ENCODE results near the gene DNAJC13. TPM values are rescaled to one million over a fixed set of nuclear protein-coding genes. Genes with fewer than 3 reads are reported as not detected.

DNAJC13 gene
- polyA plus RNA-seq, 2 of the 4 experiments (the other 2 are of a cell fraction): 17.0 to 29.8 TPM

- TF ChIP-seq FOSB (CRISPR knock-in tag; IDR thresholded peaks at IDR 0.05): no peak
- TF ChIP-seq JUN (IDR thresholded peaks at IDR 0.05): no peak
- peak; percentile 26 for TF ChIP-seq MAFK (IDR thresholded peaks at IDR 0.05; ENCODE audit: partially characterized antibody)
- TF ChIP-seq RCOR1 (IDR thresholded peaks at IDR 0.05; ENCODE audit: low read depth, low read length): no peak
- H3K4me1 ChIP-seq: no peaks in the 10 kb centered on the region
- no peak overlapping the region for H3K4me2 ChIP-seq
- no peak for ATAC-seq
- H3K27ac ChIP-seq: no peak overlapping the region
- H3K9me3 ChIP-seq: peaks cover 5% of the 10 kb centered on the region; the same call in 1 of the 3 replicates
- POLR2A ChIA-PET: no interaction called here
- 49% methylated on average over 2 of the region's 2 CpGs for WGBS (ENCODE audit: missing lambda C conversion rate)
- no peak for FAIRE-seq
- CTCF ChIA-PET: no interaction called here
- no peak overlapping the region for H3K4me3 ChIP-seq
- no peak for DNase-seq (ENCODE audit: low read depth in 1 of 2, low spot score in 1 of 2)
Observed at GRCh38 chr3:132569153-132569552, 151.9 kb downstream of the DNAJC13 start.

GRCh38 chr3:132569580-132569979 is 152.3 kb downstream of the DNAJC13 start:
- no peak for DNase-seq (ENCODE audit: low read depth in 1 of 2, low spot score in 1 of 2)
- H3K27ac ChIP-seq: no peak overlapping the region
- no peak overlapping the region for H3K4me2 ChIP-seq
- 87% methylated on average over 1 of the region's 1 CpG for WGBS (ENCODE audit: missing lambda C conversion rate)
- TF ChIP-seq RAD21 (conservative IDR thresholded peaks at IDR 0.05 in 1 of 2, IDR thresholded peaks at IDR 0.05 in 1 of 2) (no peak), CBX8 (IDR thresholded peaks at IDR 0.05) (no peak), BHLHE40 (IDR thresholded peaks at IDR 0.05; ENCODE audit: low read depth, low read length) (no peak), HDAC2 (IDR thresholded peaks at IDR 0.05) (no peak), SREBF2 (IDR thresholded peaks at IDR 0.05) (no peak), RFX5 (IDR thresholded peaks at IDR 0.05) (no peak), KDM5A (IDR thresholded peaks at IDR 0.05) (no peak), NR3C1 (IDR thresholded peaks at IDR 0.05) (no peak), HMGXB4 (CRISPR knock-in tag; IDR thresholded peaks at IDR 0.05; ENCODE audit: borderline replicate concordance) (no peak), SMC3 (IDR thresholded peaks at IDR 0.05) (no peak), CEBPB (IDR thresholded peaks at IDR 0.05) (no peak)
- FAIRE-seq: no peak
- peaks cover 5% of the 10 kb centered on the region; the same call in 1 of the 3 replicates for H3K9me3 ChIP-seq
- CTCF ChIA-PET: no interaction called here
- no peaks in the 10 kb centered on the region for H3K4me1 ChIP-seq
- POLR2A ChIA-PET: no interaction called here
- ATAC-seq: no peak
- no peak overlapping the region for H3K4me3 ChIP-seq

- ATAC-seq (no peak), DNase-seq (ENCODE audit: low read depth in 1 of 2, low spot score in 1 of 2) (no peak), FAIRE-seq (no peak)
- H3K4me2 ChIP-seq: no peak overlapping the region
- H3K27ac ChIP-seq: no peak overlapping the region
- no peaks in the 10 kb centered on the region for H3K4me1 ChIP-seq
- TF ChIP-seq EP300 (IDR thresholded peaks at IDR 0.05) (no peak), HDAC2 (IDR thresholded peaks at IDR 0.05) (no peak), SMC3 (IDR thresholded peaks at IDR 0.05) (no peak), ZFP36 (IDR thresholded peaks at IDR 0.05; ENCODE audit: borderline replicate concordance, partially characterized antibody) (no peak), NFE2L2 (conservative IDR thresholded peaks at IDR 0.05; ENCODE audit: low read length) (no peak), ESRRA (IDR thresholded peaks at IDR 0.05; ENCODE audit: borderline replicate concordance, low read length) (no peak), BCL3 (IDR thresholded peaks at IDR 0.05) (no peak), MAFK (IDR thresholded peaks at IDR 0.05; ENCODE audit: partially characterized antibody) (no peak), HOXB5 (CRISPR knock-in tag; IDR thresholded peaks at IDR 0.05) (no peak), CBX2 (IDR thresholded peaks at IDR 0.05; ENCODE audit: borderline replicate concordance, low read depth) (no peak), CHD4 (IDR thresholded peaks at IDR 0.05; ENCODE audit: borderline replicate concordance) (no peak), ELK1 (IDR thresholded peaks at IDR 0.05; ENCODE audit: low read depth, low read length) (no peak), NR3C1 (IDR thresholded peaks at IDR 0.05) (no peak)
- CTCF ChIA-PET: no interaction called here
- WGBS (ENCODE audit: missing lambda C conversion rate): 74% methylated on average over 2 of the region's 2 CpGs
- H3K9me3 ChIP-seq: peaks cover 5% of the 10 kb centered on the region; the same call in 1 of the 3 replicates
- H3K4me3 ChIP-seq: no peak overlapping the region
- POLR2A ChIA-PET: no interaction called here
Observed at GRCh38 chr3:132570016-132570415, 152.7 kb downstream of the DNAJC13 start.
